ENCODE measurements around the gene DIPK1B. TPM values are rescaled to one million over a fixed set of nuclear protein-coding genes. Genes with fewer than 3 reads are reported as not detected.

DIPK1B gene
- polyA plus RNA-seq, 1 donor from 2014 or later: 65.1 TPM

DNA sequence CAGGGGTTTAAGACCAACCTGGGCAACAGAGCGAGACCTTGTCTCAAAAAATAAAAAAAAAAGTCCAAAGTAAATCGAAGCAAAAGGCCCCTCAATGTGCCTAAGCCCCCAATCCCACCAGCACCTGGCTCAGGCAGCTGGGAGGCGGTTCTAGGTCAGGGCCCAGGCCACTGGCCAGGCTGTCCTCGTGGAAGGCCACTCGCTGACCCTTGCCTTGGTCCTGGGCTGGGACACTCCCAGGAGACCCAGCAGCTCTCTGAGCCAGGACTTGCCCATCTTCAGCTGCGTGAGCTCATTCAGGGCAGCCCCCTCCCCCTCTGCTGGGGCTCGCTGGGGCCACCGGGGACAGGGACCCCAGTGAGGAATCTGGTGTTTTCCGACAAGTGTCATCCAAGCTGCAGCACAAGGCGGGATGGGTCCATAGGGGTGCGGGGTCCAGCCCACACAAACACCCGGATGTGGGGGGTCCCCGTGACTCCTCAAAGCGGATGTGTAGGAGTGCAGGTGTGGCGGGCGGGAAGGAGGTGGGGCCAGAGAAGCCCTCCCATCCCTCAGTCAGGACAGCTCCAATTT lies 29.1 kb upstream of the DIPK1B start:
- no peaks in the 10 kb centered on the region for H3K9me2 ChIP-seq (ENCODE audit: insufficient read depth, low read length)
- H3F3A ChIP-seq (ENCODE audit: insufficient read depth, low read length, poor library complexity, severe bottlenecking): no peaks in the 10 kb centered on the region
- no peak overlapping the region for H3K9ac ChIP-seq (ENCODE audit: low read length)
- H2AFZ ChIP-seq (ENCODE audit: low read depth, low read length): no peak overlapping the region
- TF ChIP-seq EP300 (conservative IDR thresholded peaks at IDR 0.05; ENCODE audit: poor library complexity, severe bottlenecking) (no peak), RAD21 (conservative IDR thresholded peaks at IDR 0.05) (no peak), SMC3 (conservative IDR thresholded peaks at IDR 0.05; ENCODE audit: poor library complexity) (no peak), MXI1 (conservative IDR thresholded peaks at IDR 0.05; ENCODE audit: poor library complexity, severe bottlenecking) (no peak), POLR2AphosphoS5 (IDR thresholded peaks at IDR 0.05) (no peak), EZH2 (IDR thresholded peaks at IDR 0.05; ENCODE audit: borderline replicate concordance, insufficient read depth, low read length, poor library complexity, severe bottlenecking) (no peak), TAF1 (IDR thresholded peaks at IDR 0.05; ENCODE audit: low read depth) (no peak)
- TF ChIP-seq, protein P1, sequence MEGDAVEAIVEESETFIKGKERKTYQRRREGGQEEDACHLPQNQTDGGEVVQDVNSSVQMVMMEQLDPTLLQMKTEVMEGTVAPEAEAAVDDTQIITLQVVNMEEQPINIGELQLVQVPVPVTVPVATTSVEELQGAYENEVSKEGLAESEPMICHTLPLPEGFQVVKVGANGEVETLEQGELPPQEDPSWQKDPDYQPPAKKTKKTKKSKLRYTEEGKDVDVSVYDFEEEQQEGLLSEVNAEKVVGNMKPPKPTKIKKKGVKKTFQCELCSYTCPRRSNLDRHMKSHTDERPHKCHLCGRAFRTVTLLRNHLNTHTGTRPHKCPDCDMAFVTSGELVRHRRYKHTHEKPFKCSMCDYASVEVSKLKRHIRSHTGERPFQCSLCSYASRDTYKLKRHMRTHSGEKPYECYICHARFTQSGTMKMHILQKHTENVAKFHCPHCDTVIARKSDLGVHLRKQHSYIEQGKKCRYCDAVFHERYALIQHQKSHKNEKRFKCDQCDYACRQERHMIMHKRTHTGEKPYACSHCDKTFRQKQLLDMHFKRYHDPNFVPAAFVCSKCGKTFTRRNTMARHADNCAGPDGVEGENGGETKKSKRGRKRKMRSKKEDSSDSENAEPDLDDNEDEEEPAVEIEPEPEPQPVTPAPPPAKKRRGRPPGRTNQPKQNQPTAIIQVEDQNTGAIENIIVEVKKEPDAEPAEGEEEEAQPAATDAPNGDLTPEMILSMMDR (IDR thresholded peaks at IDR 0.05; ENCODE audit: poor library complexity, severe bottlenecking): no peak
- TF ChIP-seq, protein P2, sequence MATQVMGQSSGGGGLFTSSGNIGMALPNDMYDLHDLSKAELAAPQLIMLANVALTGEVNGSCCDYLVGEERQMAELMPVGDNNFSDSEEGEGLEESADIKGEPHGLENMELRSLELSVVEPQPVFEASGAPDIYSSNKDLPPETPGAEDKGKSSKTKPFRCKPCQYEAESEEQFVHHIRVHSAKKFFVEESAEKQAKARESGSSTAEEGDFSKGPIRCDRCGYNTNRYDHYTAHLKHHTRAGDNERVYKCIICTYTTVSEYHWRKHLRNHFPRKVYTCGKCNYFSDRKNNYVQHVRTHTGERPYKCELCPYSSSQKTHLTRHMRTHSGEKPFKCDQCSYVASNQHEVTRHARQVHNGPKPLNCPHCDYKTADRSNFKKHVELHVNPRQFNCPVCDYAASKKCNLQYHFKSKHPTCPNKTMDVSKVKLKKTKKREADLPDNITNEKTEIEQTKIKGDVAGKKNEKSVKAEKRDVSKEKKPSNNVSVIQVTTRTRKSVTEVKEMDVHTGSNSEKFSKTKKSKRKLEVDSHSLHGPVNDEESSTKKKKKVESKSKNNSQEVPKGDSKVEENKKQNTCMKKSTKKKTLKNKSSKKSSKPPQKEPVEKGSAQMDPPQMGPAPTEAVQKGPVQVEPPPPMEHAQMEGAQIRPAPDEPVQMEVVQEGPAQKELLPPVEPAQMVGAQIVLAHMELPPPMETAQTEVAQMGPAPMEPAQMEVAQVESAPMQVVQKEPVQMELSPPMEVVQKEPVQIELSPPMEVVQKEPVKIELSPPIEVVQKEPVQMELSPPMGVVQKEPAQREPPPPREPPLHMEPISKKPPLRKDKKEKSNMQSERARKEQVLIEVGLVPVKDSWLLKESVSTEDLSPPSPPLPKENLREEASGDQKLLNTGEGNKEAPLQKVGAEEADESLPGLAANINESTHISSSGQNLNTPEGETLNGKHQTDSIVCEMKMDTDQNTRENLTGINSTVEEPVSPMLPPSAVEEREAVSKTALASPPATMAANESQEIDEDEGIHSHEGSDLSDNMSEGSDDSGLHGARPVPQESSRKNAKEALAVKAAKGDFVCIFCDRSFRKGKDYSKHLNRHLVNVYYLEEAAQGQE (IDR thresholded peaks at IDR 0.05; ENCODE audit: borderline replicate concordance): no peak
- H4K20me1 ChIP-seq (ENCODE audit: insufficient read depth): no peaks in the 10 kb centered on the region
- peaks cover 25% of the 10 kb centered on the region for H3K27me3 ChIP-seq (ENCODE audit: insufficient read depth, low read depth, low read length)
- no peak overlapping the region for H3K4me2 ChIP-seq (ENCODE audit: low read length)
- H3K4me3 ChIP-seq (ENCODE audit: low read length): no peak overlapping the region
- H3K36me3 ChIP-seq (ENCODE audit: insufficient read depth, low read length): no peaks in the 10 kb centered on the region
- no peak overlapping the region for H3K27ac ChIP-seq (ENCODE audit: low read length)
- no peaks in the 10 kb centered on the region for H3K9me3 ChIP-seq (ENCODE audit: low read length)
- no peaks in the 10 kb centered on the region for H3K79me2 ChIP-seq (replicated peaks; ENCODE audit: insufficient read depth, low read length)

DNA sequence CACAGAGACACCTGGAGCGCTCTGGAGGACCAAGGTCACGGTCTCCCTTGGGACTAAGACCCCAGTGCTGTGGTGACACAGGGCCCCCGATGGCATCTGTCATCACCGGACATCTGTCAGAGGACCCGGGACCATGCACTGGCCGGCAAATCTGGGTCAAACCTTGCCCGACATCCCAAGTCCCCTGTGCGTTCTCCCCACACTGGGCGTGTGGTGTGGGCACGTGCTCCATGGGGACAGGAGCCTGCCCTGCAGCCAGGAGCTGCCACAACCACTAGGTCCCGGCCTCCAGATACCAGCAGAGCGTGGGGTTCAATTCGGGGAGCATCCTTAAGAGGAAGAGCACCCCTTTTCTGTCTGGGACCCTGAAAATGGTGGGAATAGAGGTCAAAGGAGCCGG lies 28.6 kb upstream of the DIPK1B start:
- Histone ChIP-seq H3K27me3 (ENCODE audit: insufficient read depth, low read depth, low read length) (peaks cover 25% of the 10 kb centered on the region), H3K9me3 (ENCODE audit: low read length) (no peaks in the 10 kb centered on the region), H3K9me2 (ENCODE audit: insufficient read depth, low read length) (no peaks in the 10 kb centered on the region), H3K9ac (ENCODE audit: low read length) (no peak overlapping the region), H2AFZ (ENCODE audit: low read depth, low read length) (no peak overlapping the region), H3K36me3 (ENCODE audit: insufficient read depth, low read length) (no peaks in the 10 kb centered on the region), H3K79me2 (replicated peaks; ENCODE audit: insufficient read depth, low read length) (no peaks in the 10 kb centered on the region), H4K20me1 (ENCODE audit: insufficient read depth) (no peaks in the 10 kb centered on the region), H3K4me3 (ENCODE audit: low read length) (no peak overlapping the region), H3F3A (ENCODE audit: insufficient read depth, low read length, poor library complexity, severe bottlenecking) (no peaks in the 10 kb centered on the region), H3K4me2 (ENCODE audit: low read length) (no peak overlapping the region), H3K27ac (ENCODE audit: low read length) (no peak overlapping the region)
- TF ChIP-seq RAD21 (conservative IDR thresholded peaks at IDR 0.05): no peak
- TF ChIP-seq, protein P1 (IDR thresholded peaks at IDR 0.05; ENCODE audit: poor library complexity, severe bottlenecking): no peak

Data from neural cell (in vitro differentiated cells).